Neural progenitor cell (in vitro differentiated cells): Measurements from ENCODE around the gene RGS7. TPM values are rescaled to one million over a fixed set of nuclear protein-coding genes. Genes with fewer than 3 reads are reported as not detected.
"Not testable (repeated sequence)": the region's sequence is repeated elsewhere in the genome, so short reads cannot be mapped to it uniquely, and the experiment has no call there.

ENCODE experiments used
- DNase-seq: peaks from one replicate; pipeline ENCODE4 v3.0.0-alpha.2; 2016; ENCODE audit warnings: low spot score
- H2AFZ ChIP-seq: fragments of 200-600 bp; sonication (generic); replicated peaks from 2 replicates; pipeline ENCODE4 v1.6.1; 2016; ENCODE audit warnings: antibody characterized with exemption
- H3F3A ChIP-seq: fragments of 200-600 bp; sonication (generic); 2 replicates; pipeline ENCODE4 v1.6.1; 2016; ENCODE audit warnings: antibody characterized with exemption, low read depth
- H3K27ac ChIP-seq: fragments of 200-600 bp; sonication (generic); 2 replicates; pipeline ENCODE4 v1.5.1; 2016; ENCODE audit warnings: mild to moderate bottlenecking
- H3K27me3 ChIP-seq: fragments of 200-600 bp; sonication (generic); 2 replicates; pipeline ENCODE4 v1.6.1; 2016; ENCODE audit warnings: mild to moderate bottlenecking, moderate library complexity
- H3K36me3 ChIP-seq: fragments of 200-600 bp; sonication (generic); 2 replicates; pipeline ENCODE4 v1.5.1; 2016
- H3K4me1 ChIP-seq: fragments of 200-600 bp; sonication (generic); 2 replicates; pipeline ENCODE4 v1.6.1; 2016; ENCODE audit warnings: mixed run types
- H3K4me2 ChIP-seq: fragments of 200-600 bp; sonication (generic); 2 replicates; pipeline ENCODE4 v1.6.1; 2016
- H3K4me3 ChIP-seq: fragments of 200-600 bp; sonication (generic); 2 replicates; pipeline ENCODE4 v1.5.1; 2016
- H3K79me2 ChIP-seq: fragments of 200-600 bp; sonication (generic); 2 replicates; pipeline ENCODE4 v1.6.1; 2016; ENCODE audit warnings: low read depth
- H3K9ac ChIP-seq: fragments of 200-600 bp; sonication (generic); 2 replicates; pipeline ENCODE4 v1.6.1; 2016
- H3K9me3 ChIP-seq: fragments of 200-600 bp; sonication (generic); 2 replicates; pipeline ENCODE4 v1.5.1; 2016; ENCODE audit warnings: low read depth
- H4K20me1 ChIP-seq: fragments of 200-600 bp; sonication (generic); 2 replicates; pipeline ENCODE4 v1.6.1; 2016; ENCODE audit warnings: low read depth
- H3K27ac Mint-ChIP-seq: 3 replicates; pipeline ENCODE4 v1.8.0; 2021; ENCODE audit warnings: mixed read lengths
- H3K27me3 Mint-ChIP-seq: 2 replicates; pipeline ENCODE4 v1.8.0; 2022; ENCODE audit warnings: low read depth, mild to moderate bottlenecking, inconsistent platforms, moderate library complexity, mixed read lengths; ENCODE audit not compliant: insufficient read depth
- H3K36me3 Mint-ChIP-seq: 3 replicates; pipeline ENCODE4 v1.8.0; 2021; ENCODE audit warnings: mixed read lengths
- H3K4me1 Mint-ChIP-seq: 3 replicates; pipeline ENCODE4 v1.8.0; 2021; ENCODE audit warnings: mixed read lengths
- H3K4me3 Mint-ChIP-seq: 3 replicates; pipeline ENCODE4 v1.8.0; 2021; ENCODE audit warnings: mild to moderate bottlenecking, moderate library complexity, mixed read lengths
- H3K9me3 Mint-ChIP-seq: 3 replicates; pipeline ENCODE4 v1.8.0; 2020; ENCODE audit warnings: mixed read lengths
- EZH2 ChIP-seq: fragments of 200-600 bp; sonication (generic); IDR thresholded peaks from 2 replicates; pipeline ENCODE4 v1.6.1; 2017; ENCODE audit warnings: antibody characterized with exemption, mild to moderate bottlenecking, moderate library complexity
- EZH2phosphoT487 ChIP-seq: fragments of 200-600 bp; sonication (generic); IDR thresholded peaks from 2 replicates; pipeline ENCODE4 v1.6.1; 2017; ENCODE audit warnings: antibody characterized with exemption
- total RNA-seq: library from RNA; depleted of rRNA; stranded (reverse); fragments of >200 nt; gene quantifications from 2 replicates; pipeline ENCODE4 v1.2.3, GENCODE V29; 2015; ENCODE audit warnings: low replicate concordance
- TF ChIP-seq, protein P1 (sequence below): fragments of 200-600 bp; sonication (generic); IDR thresholded peaks from 2 replicates; pipeline ENCODE4 v1.5.1; 2017; ENCODE audit warnings: antibody characterized with exemption, mild to moderate bottlenecking

The RGS7 gene
- total RNA-seq, 1 donor from 2014 or later: not detected

DNA sequence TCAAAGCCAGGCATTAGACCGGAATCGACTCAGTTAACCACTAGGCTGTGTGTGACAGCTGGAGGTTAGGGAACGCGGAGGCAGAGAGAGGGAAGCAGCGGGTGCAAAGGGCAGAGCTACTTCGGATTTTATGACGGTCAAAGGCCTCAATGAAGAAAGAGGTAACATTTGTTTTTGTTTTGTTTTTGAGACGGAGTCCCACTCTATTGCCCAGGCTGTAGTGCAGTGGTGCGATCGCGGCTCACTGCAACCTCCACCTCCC lies 468.3 kb downstream of the RGS7 start:
- H3K4me3 ChIP-seq: no peak overlapping the region
- no peaks in the 10 kb centered on the region for H3K27me3 ChIP-seq
- H3K27ac ChIP-seq: no peak overlapping the region
- no peaks in the 10 kb centered on the region for H3K9me3 ChIP-seq
- Mint-ChIP-seq H3K27me3 (peaks cover 4% of the 10 kb centered on the region), H3K4me3 (no peak overlapping the region), H3K36me3 (peaks cover 2% of the 10 kb centered on the region), H3K4me1 (peaks cover 2% of the 10 kb centered on the region), H3K9me3 (no peaks in the 10 kb centered on the region), H3K27ac (no peak overlapping the region)
- no peak for DNase-seq
- H3K9ac ChIP-seq: no peak overlapping the region
- H2AFZ ChIP-seq: no peak overlapping the region
- H4K20me1 ChIP-seq: no peaks in the 10 kb centered on the region
- H3K36me3 ChIP-seq: no peaks in the 10 kb centered on the region
- H3K4me2 ChIP-seq: no peak overlapping the region
- H3K79me2 ChIP-seq: no peaks in the 10 kb centered on the region
- H3K4me1 ChIP-seq: no peaks in the 10 kb centered on the region
- H3F3A ChIP-seq: no peaks in the 10 kb centered on the region
- TF ChIP-seq EZH2 (no peak), EZH2phosphoT487 (no peak)
- TF ChIP-seq, protein P1, sequence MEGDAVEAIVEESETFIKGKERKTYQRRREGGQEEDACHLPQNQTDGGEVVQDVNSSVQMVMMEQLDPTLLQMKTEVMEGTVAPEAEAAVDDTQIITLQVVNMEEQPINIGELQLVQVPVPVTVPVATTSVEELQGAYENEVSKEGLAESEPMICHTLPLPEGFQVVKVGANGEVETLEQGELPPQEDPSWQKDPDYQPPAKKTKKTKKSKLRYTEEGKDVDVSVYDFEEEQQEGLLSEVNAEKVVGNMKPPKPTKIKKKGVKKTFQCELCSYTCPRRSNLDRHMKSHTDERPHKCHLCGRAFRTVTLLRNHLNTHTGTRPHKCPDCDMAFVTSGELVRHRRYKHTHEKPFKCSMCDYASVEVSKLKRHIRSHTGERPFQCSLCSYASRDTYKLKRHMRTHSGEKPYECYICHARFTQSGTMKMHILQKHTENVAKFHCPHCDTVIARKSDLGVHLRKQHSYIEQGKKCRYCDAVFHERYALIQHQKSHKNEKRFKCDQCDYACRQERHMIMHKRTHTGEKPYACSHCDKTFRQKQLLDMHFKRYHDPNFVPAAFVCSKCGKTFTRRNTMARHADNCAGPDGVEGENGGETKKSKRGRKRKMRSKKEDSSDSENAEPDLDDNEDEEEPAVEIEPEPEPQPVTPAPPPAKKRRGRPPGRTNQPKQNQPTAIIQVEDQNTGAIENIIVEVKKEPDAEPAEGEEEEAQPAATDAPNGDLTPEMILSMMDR: no peak

DNA sequence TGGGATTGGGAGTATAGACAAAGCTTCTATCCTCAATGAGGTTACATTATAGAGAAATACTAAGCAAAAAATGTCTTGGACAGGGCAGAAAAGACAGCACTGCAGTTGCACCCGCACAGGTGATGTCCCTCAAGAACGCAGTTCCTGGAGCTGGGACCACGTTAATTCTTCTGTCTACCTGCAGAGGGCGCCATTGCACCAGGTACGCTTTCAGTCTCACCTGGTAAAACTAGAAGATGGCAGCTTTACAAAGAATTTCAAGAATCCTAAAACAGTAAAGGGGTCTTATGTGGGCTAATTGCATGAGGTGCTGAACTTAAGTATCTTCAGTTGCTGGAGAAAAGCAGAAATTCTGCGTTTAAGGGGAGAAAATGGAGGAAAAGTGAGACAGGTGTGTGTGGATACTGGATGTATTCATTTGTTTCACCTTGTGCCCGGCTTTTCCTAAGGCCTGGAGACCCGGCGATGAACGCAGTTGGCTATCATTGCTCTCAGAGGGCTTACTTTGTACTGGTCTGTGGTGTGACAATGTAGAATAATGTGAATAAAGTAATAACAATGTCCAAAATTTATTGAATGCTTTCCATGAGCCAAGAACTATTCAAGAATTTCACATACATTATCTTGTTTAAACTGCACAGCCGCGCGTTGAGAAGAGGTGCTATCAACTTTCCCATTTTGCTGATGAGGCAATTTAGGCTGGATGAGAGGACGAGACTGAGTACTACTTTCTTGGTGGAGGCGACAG lies 468.8 kb downstream of the RGS7 start:
- H3K27me3 ChIP-seq: no peaks in the 10 kb centered on the region
- no peaks in the 10 kb centered on the region for H3K4me1 ChIP-seq
- no peak overlapping the region for H3K27ac ChIP-seq
- H3K4me2 ChIP-seq: no peak overlapping the region
- H3K9ac ChIP-seq: no peak overlapping the region
- Mint-ChIP-seq H3K4me1 (peaks cover 2% of the 10 kb centered on the region), H3K9me3 (no peaks in the 10 kb centered on the region), H3K36me3 (peaks cover 2% of the 10 kb centered on the region), H3K27me3 (peaks cover 4% of the 10 kb centered on the region), H3K4me3 (no peak overlapping the region), H3K27ac (no peak overlapping the region)
- H2AFZ ChIP-seq: no peak overlapping the region
- DNase-seq: peak; percentile 65
- no peaks in the 10 kb centered on the region for H3K9me3 ChIP-seq
- no peak for TF ChIP-seq EZH2
- TF ChIP-seq, protein P1: peak; percentile 99
- H3K4me3 ChIP-seq: no peak overlapping the region
- H3F3A ChIP-seq: no peaks in the 10 kb centered on the region
- H3K79me2 ChIP-seq: no peaks in the 10 kb centered on the region
- H3K36me3 ChIP-seq: no peaks in the 10 kb centered on the region
- H4K20me1 ChIP-seq: no peaks in the 10 kb centered on the region

DNA sequence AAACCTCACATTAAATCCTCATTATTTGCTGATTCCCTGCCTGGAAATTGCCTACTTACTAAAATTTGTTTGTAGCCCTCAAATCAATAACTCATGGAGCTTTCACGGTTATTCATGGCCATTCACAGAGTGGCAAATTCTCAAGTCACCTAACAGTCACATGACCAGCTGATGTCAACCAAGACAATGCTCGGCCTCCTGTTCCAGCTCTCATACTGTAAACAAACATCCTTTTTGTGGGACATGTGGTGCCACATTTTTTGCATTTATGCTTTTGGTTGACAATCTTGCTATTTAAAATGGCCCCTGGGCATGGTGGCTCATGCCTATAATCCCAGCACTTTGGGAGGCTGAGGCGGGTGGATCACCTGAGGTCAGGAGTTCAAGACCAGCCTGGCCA lies 473.5 kb downstream of the RGS7 start:
- no peak overlapping the region for H2AFZ ChIP-seq
- Mint-ChIP-seq H3K36me3 (no peaks in the 10 kb centered on the region), H3K4me3 (no peak overlapping the region), H3K27ac (no peak overlapping the region), H3K27me3 (peaks cover 2% of the 10 kb centered on the region), H3K4me1 (peaks cover under 1% of the 10 kb centered on the region), H3K9me3 (no peaks in the 10 kb centered on the region)
- H3K4me3 ChIP-seq: no peak overlapping the region
- no peak overlapping the region for H3K9ac ChIP-seq
- no peaks in the 10 kb centered on the region for H3K36me3 ChIP-seq
- H3F3A ChIP-seq: no peaks in the 10 kb centered on the region
- no peaks in the 10 kb centered on the region for H4K20me1 ChIP-seq
- no peaks in the 10 kb centered on the region for H3K9me3 ChIP-seq
- H3K27ac ChIP-seq: no peak overlapping the region
- H3K4me1 ChIP-seq: no peaks in the 10 kb centered on the region
- DNase-seq: no peak
- TF ChIP-seq, protein P1: no peak
- no peak for TF ChIP-seq EZH2
- no peak for TF ChIP-seq EZH2phosphoT487
- no peaks in the 10 kb centered on the region for H3K27me3 ChIP-seq
- no peak overlapping the region for H3K4me2 ChIP-seq
- H3K79me2 ChIP-seq: no peaks in the 10 kb centered on the region

DNA sequence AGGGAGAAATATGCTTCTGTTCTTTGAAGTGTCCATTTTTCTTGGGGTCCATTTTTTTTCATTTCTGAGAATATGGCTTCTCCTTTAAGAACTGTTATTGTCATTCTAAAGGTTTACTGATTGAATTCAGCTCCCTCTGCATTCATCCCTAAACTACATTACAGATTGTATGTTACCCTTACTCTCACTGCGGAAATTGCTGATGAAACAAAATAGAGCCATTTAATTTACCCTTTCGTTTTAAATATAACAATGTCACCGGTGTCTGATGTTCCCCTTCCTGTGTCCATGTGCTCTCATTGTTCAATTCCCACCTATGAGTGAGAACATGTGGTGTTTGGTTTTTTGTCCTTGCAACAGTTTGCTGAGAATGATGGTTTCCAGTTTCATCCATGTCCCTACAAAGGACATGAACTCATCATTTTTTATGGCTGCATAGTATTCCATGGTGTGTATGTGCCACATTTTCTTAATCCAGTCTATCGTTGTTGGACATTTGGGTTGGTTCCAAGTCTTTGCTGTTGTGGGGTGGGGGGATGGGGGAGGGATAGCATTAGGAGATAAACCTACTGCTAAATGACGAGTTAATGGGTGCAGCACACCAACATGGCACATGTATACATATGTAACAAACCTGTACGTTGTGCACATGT lies 474.2 kb downstream of the RGS7 start:
- not testable (repeated sequence) for H3K36me3 Mint-ChIP-seq, H3K4me3 ChIP-seq, H3K27me3 ChIP-seq, H2AFZ ChIP-seq, H3K9me3 ChIP-seq, DNase-seq, H3K9ac ChIP-seq, H3K4me3 Mint-ChIP-seq, H4K20me1 ChIP-seq, H3K27ac Mint-ChIP-seq, H3K79me2 ChIP-seq, H3K27ac ChIP-seq, H3K4me1 ChIP-seq, H3K4me2 ChIP-seq, H3K4me1 Mint-ChIP-seq, H3K27me3 Mint-ChIP-seq, H3F3A ChIP-seq, H3K9me3 Mint-ChIP-seq, H3K36me3 ChIP-seq
